Endothelial cell of umbilical vein (primary cell): ENCODE measurements around the gene CDC25C. TPM values are rescaled to one million over a fixed set of nuclear protein-coding genes. Genes with fewer than 3 reads are reported as not detected.

Experiments
- BruUV-seq: library from RNA; stranded (reverse); fragments of 400-500 nt; replicated peaks from 2 replicates; lab custom pipeline; 2021; lab: Mats Ljungman, UMichigan
- CTCF ChIA-PET: fragments of 300-600, 350-600 bp; sonication (Branson Sonifier 250); formaldehyde crosslinking; loops from one replicate; lab custom pipeline; 2021; ENCODE audit warnings: antibody characterized with exemption, inconsistent platforms; lab: Charles Lee
- POLR2A ChIA-PET: fragments of 300-600, 350-600 bp; sonication (Branson Sonifier 250); formaldehyde crosslinking; loops from one replicate; lab custom pipeline; 2021; ENCODE audit warnings: antibody characterized with exemption, inconsistent platforms; lab: Charles Lee
- DNase-seq: peaks from one replicate; pipeline ENCODE4 v3.0.0-alpha.2; 2011; ENCODE audit warnings: low read depth, low spot score
- FAIRE-seq: peaks from 2 replicates; lab custom pipeline; 2011; peaks lifted over from hg19 to GRCh38; lab: Jason Lieb, UNC
- H2AFZ ChIP-seq: 2 replicates; pipeline ENCODE4 v1.6.0; 2012; ENCODE audit warnings: low read depth, low read length, control low read depth, inconsistent platforms
- H3K27ac ChIP-seq: 2 replicates; pipeline ENCODE4 v1.5.1; 2011; ENCODE audit warnings: low read depth, mild to moderate bottlenecking, control low read depth, low read length, moderate library complexity; ENCODE audit not compliant: insufficient read depth
- H3K27me3 ChIP-seq, 2 experiments: 2 replicates each; pipeline versions ENCODE4 v1.6.0 to v1.6.1; 2011; ENCODE audit warnings: low read length in 2 of 2, mixed read lengths in 1 of 2; ENCODE audit not compliant: control insufficient read depth in 2 of 2, insufficient read depth in 2 of 2
- H3K36me3 ChIP-seq, 2 experiments: 2 replicates in 1 of 2; 3 replicates in 1 of 2; pipeline ENCODE4 v1.5.1; 2011; ENCODE audit warnings: low read length in 2 of 2, mild to moderate bottlenecking in 1 of 2, moderate library complexity in 1 of 2; ENCODE audit not compliant: control insufficient read depth in 2 of 2, insufficient read depth in 2 of 2; ENCODE audit errors: extremely low read depth in 1 of 2
- H3K4me1 ChIP-seq: 3 replicates; pipeline ENCODE4 v1.5.1; 2011; ENCODE audit warnings: mild to moderate bottlenecking, low read length; ENCODE audit not compliant: control insufficient read depth, insufficient read depth; ENCODE audit errors: extremely low read depth
- H3K4me2 ChIP-seq: 2 replicates; pipeline ENCODE4 v1.6.1; 2011; ENCODE audit warnings: low read length, control low read depth, mixed read lengths; ENCODE audit not compliant: insufficient read depth
- H3K4me3 ChIP-seq, 3 experiments: fragments of 200-600 bp in 1 of 3; sonication (generic), shearing (Covaris generic) in 1 of 3; replicated peaks in 1 of 3; 2 replicates each; pipeline ENCODE4 v1.5.1; 2011 to 2016; ENCODE audit warnings: control low read depth in 3 of 3, low read length in 3 of 3, mild to moderate bottlenecking in 2 of 3, inconsistent platforms in 1 of 3, low read depth in 1 of 3, moderate library complexity in 1 of 3; ENCODE audit not compliant: insufficient read depth in 1 of 3
- H3K79me2 ChIP-seq: 2 replicates; pipeline ENCODE4 v1.6.0; 2012; ENCODE audit warnings: low read length, inconsistent platforms; ENCODE audit not compliant: control insufficient read depth, insufficient read depth
- H3K9ac ChIP-seq: replicated peaks from 2 replicates; pipeline ENCODE3; 2011; ENCODE audit warnings: low read length, control low read depth; ENCODE audit not compliant: insufficient read depth; ENCODE audit errors: extremely low read depth
- H3K9me1 ChIP-seq: replicated peaks from 3 replicates; pipeline ENCODE4 v1.6.0; 2011; ENCODE audit warnings: mild to moderate bottlenecking, low read length; ENCODE audit not compliant: control insufficient read depth, insufficient read depth; ENCODE audit errors: extremely low read depth
- H3K9me3 ChIP-seq: replicated peaks from 2 replicates; pipeline ENCODE4 v1.5.1; 2012; ENCODE audit warnings: low read length, inconsistent platforms; ENCODE audit not compliant: control insufficient read depth, insufficient read depth
- H4K20me1 ChIP-seq: replicated peaks from 2 replicates; pipeline ENCODE3; 2011; ENCODE audit warnings: mild to moderate bottlenecking, low read length; ENCODE audit not compliant: control insufficient read depth, insufficient read depth; ENCODE audit errors: extremely low read depth
- EZH2 ChIP-seq: IDR thresholded peaks from 2 replicates; pipeline ENCODE4 v1.6.1; 2012; ENCODE audit warnings: borderline replicate concordance, low read depth, mild to moderate bottlenecking, moderate library complexity, low read length, inconsistent platforms; ENCODE audit not compliant: severe bottlenecking
- FOS ChIP-seq: IDR thresholded peaks from 2 replicates; pipeline ENCODE4 v1.6.1; 2011; ENCODE audit warnings: mild to moderate bottlenecking, low read length, moderate library complexity, borderline replicate concordance; ENCODE audit not compliant: insufficient read depth
- GATA2 ChIP-seq: IDR thresholded peaks from 2 replicates; pipeline ENCODE4 v1.7.0; 2011; ENCODE audit warnings: low read depth, mild to moderate bottlenecking, moderate library complexity, mixed read lengths, low read length; ENCODE audit not compliant: insufficient read length, insufficient read depth
- JUN ChIP-seq: IDR thresholded peaks from 2 replicates; pipeline ENCODE4 v1.6.1; 2011; ENCODE audit warnings: borderline replicate concordance, low read depth; ENCODE audit not compliant: insufficient read length, insufficient read depth
- MAX ChIP-seq: IDR thresholded peaks from 2 replicates; pipeline ENCODE4 v1.6.1; 2011; ENCODE audit not compliant: insufficient read depth, insufficient read length
- MYC ChIP-seq: IDR thresholded peaks from one replicate; pipeline ENCODE4 v1.6.1; 2011; ENCODE audit warnings: mild to moderate bottlenecking, low read depth, low read length
- POLR2A ChIP-seq: IDR thresholded peaks from 2 replicates; pipeline ENCODE4 v1.6.1; 2012; ENCODE audit warnings: low read depth, mild to moderate bottlenecking, control low read depth, low read length
- POLR2AphosphoS5 ChIP-seq: IDR thresholded peaks from 2 replicates; pipeline ENCODE4 v1.6.1; 2012; ENCODE audit warnings: low read depth, mild to moderate bottlenecking, control low read depth, low read length, moderate library complexity; ENCODE audit not compliant: insufficient read depth
- dilution Hi-C: fragments of 300-500 bp; cut with MboI; formaldehyde crosslinking; loops from one replicate; pipeline ENCODE4 v1.15.0; 2019; ENCODE audit warnings: low sequenced_read_pairs; ENCODE audit not compliant: extremely low pct_ligation_motif_present
- intact Hi-C: fragments of 100-400 bp; cut with micrococcal nuclease; formaldehyde crosslinking; loops from one replicate; pipeline ENCODE4 v1.10.0; 2022
- polyA plus RNA-seq, 4 experiments: library from polyadenylated mRNA; depleted of rRNA in 3 of 4; stranded (reverse) in 3 of 4; unstranded in 1 of 4; fragments of >200 nt; gene quantifications; 2 replicates each; pipeline versions ENCODE4 v1.2.1 to v1.2.3, GENCODE V29; 2011 to 2012; ENCODE audit warnings: missing spikeins in 1 of 4
- total RNA-seq: library from RNA; stranded (reverse); gene quantifications from 2 replicates; pipeline ENCODE4 v1.2.3, GENCODE V29; 2021
- TF ChIP-seq, protein P1 (sequence below), 2 donors: IDR thresholded peaks; 1 replicate in 1 of 2; 2 replicates in 1 of 2; pipeline ENCODE4 v1.5.1; 2011; ENCODE audit warnings: low read length in 2 of 2, mild to moderate bottlenecking in 2 of 2, moderate library complexity in 2 of 2, control low read depth in 1 of 2, inconsistent platforms in 1 of 2, low read depth in 1 of 2; ENCODE audit not compliant: insufficient read depth in 1 of 2; ENCODE audit errors: extremely low read depth in 1 of 2

The CDC25C gene
- total and polyA plus RNA-seq, 2 donors (not counting 3 experiments of a cell fraction or from before 2014, with no cell fraction given): 8.1 to 13.6 TPM

DNA sequence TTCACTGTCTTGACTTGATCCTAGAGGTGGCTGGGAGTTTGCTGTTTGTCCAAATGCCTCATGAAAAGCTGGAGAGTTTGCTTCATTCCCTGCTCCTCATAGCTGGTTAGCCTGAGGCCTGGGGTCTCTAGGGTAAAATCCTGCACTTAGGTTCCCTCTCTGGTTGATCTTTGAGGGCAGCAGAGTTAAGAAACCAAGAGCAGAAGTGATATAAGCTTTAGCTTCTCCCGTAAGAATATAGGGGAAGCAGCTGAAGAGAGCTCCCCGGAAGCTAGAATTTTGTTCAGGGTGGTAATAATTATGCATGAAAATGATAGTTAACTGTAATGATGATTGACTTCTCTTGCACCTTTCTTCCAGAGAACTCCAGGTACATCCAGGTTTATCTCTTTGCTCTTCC, 7.9 kb upstream of the CDC25C start:
- no peaks in the 10 kb centered on the region for H3K9me3 ChIP-seq
- H3K27ac ChIP-seq: peak overlapping the region; percentile 0
- peak overlapping the region in 2 of 3 experiments; percentile 62 to 84 for H3K4me3 ChIP-seq
- no peak for DNase-seq
- intact Hi-C loops (loop anchor here (5.0 kb wide), 1 partner anchor 117 kb away; no protein-coding TSS in a partner anchor), dilution Hi-C loops (no loop called here)
- H3K4me2 ChIP-seq: peak overlapping the region; percentile 59
- H3K36me3 ChIP-seq: peaks cover 5 to 9% of the 10 kb centered on the region in 2 experiments
- H3K9me1 ChIP-seq: no peaks in the 10 kb centered on the region
- no peak for TF ChIP-seq POLR2A
- TF ChIP-seq, protein P1, sequence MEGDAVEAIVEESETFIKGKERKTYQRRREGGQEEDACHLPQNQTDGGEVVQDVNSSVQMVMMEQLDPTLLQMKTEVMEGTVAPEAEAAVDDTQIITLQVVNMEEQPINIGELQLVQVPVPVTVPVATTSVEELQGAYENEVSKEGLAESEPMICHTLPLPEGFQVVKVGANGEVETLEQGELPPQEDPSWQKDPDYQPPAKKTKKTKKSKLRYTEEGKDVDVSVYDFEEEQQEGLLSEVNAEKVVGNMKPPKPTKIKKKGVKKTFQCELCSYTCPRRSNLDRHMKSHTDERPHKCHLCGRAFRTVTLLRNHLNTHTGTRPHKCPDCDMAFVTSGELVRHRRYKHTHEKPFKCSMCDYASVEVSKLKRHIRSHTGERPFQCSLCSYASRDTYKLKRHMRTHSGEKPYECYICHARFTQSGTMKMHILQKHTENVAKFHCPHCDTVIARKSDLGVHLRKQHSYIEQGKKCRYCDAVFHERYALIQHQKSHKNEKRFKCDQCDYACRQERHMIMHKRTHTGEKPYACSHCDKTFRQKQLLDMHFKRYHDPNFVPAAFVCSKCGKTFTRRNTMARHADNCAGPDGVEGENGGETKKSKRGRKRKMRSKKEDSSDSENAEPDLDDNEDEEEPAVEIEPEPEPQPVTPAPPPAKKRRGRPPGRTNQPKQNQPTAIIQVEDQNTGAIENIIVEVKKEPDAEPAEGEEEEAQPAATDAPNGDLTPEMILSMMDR (IDR thresholded peaks at IDR 0.05; ENCODE audit: extremely low read depth in 1 of 2, insufficient read depth in 1 of 2, low read depth in 1 of 2, low read length in 2 of 2): no peak
- TF ChIP-seq MAX: no peak
- peaks cover 13% of the 10 kb centered on the region for H3K4me1 ChIP-seq
- peaks cover 34% of the 10 kb centered on the region for H3K79me2 ChIP-seq
- no peak overlapping the region for H2AFZ ChIP-seq
- FAIRE-seq: no peak
- H3K27me3 ChIP-seq: no peaks in the 10 kb centered on the region
- BruUV-seq: no TSS peak
- peak overlapping the region; percentile 81 for H3K9ac ChIP-seq
- POLR2A ChIA-PET: interaction anchor here (2.5 to 4.3 kb wide), 2 partner anchors 14 to 31 kb away, joined by 8 to 58 read pairs; partner anchors contain the start of gene KDM3B
- CTCF ChIA-PET: interaction anchor here (1.9 to 4.1 kb wide), 2 partner anchors 13 to 116 kb away, joined by 6 to 64 read pairs; partner anchors contain the start of gene KDM3B
- H4K20me1 ChIP-seq: no peaks in the 10 kb centered on the region

- TSS peak; percentile 37 for BruUV-seq
- peak overlapping the region; percentile 59 for H3K4me2 ChIP-seq
- peak overlapping the region; percentile 81 for H3K9ac ChIP-seq
- intact Hi-C loops (loop anchor here (5.0 kb wide), 1 partner anchor 117 kb away; no protein-coding TSS in a partner anchor), dilution Hi-C loops (no loop called here)
- H3K9me1 ChIP-seq: no peaks in the 10 kb centered on the region
- no peaks in the 10 kb centered on the region for H4K20me1 ChIP-seq
- H2AFZ ChIP-seq: no peak overlapping the region
- ChIA-PET CTCF (interaction anchor here (1.9 to 4.1 kb wide), 2 partner anchors 14 to 115 kb away, joined by 6 to 64 read pairs; partner anchors contain the start of gene KDM3B), POLR2A (interaction anchor here (0.8 to 4.3 kb wide), 3 partner anchors 14 to 267 kb away, joined by 8 to 58 read pairs (median 8); partner anchors contain the start of gene KDM3B)
- peaks cover 5 to 6% of the 10 kb centered on the region in 2 experiments for H3K36me3 ChIP-seq
- H3K4me3 ChIP-seq: peak overlapping the region; percentile 26 to 84 (median 62)
- no peak for TF ChIP-seq EZH2
- TF ChIP-seq GATA2: no peak
- TF ChIP-seq, protein P1 (IDR thresholded peaks at IDR 0.05; ENCODE audit: extremely low read depth in 1 of 2, insufficient read depth in 1 of 2, low read depth in 1 of 2, low read length in 2 of 2): no peak
- TF ChIP-seq MYC: no peak
- no peak for TF ChIP-seq JUN
- no peak for TF ChIP-seq POLR2AphosphoS5
- TF ChIP-seq FOS: no peak
- TF ChIP-seq POLR2A: no peak
- no peak for TF ChIP-seq MAX
- no peaks in the 10 kb centered on the region for H3K27me3 ChIP-seq
- peak overlapping the region; percentile 0 for H3K27ac ChIP-seq
- peaks cover 34% of the 10 kb centered on the region for H3K79me2 ChIP-seq
- DNase-seq: peak; percentile 54
- H3K4me1 ChIP-seq: peaks cover 13% of the 10 kb centered on the region
- peak; percentile 89 for FAIRE-seq
- H3K9me3 ChIP-seq: no peaks in the 10 kb centered on the region
Observed at GRCh38 chr5:138339091-138339456, 7.5 kb upstream of the CDC25C start.
